Activated T-helper 1 cell treated with anti-CD3 and anti-CD28 coated beads, Interleukin-12 subunit alpha, Interleukin-12 subunit beta, Interleukin-2, Interleukin-4 antibody, amounts not matched to agents 30 ng/mL and 10 ng/mL and 1 ng/mL, durations not matched to agents 14 hours and 24 hours and 36 hours (primary cell): ENCODE measurements around the gene SYT17. TPM values are rescaled to one million over a fixed set of nuclear protein-coding genes. Genes with fewer than 3 reads are reported as not detected.

ENCODE experiments used
- DNase-seq: peaks from one replicate; pipeline ENCODE4 v3.0.0; 2021; ENCODE audit warnings: low spot score
- H3K27ac Mint-ChIP-seq: one replicate; pipeline ENCODE4 v1.8.0; 2021; ENCODE audit warnings: mild to moderate bottlenecking, mixed read lengths
- H3K27me3 Mint-ChIP-seq: one replicate; pipeline ENCODE4 v1.8.0; 2022; ENCODE audit warnings: mild to moderate bottlenecking, moderate library complexity, mixed read lengths; ENCODE audit not compliant: insufficient read depth
- H3K36me3 Mint-ChIP-seq: one replicate; pipeline ENCODE4 v1.8.0; 2021; ENCODE audit warnings: low read depth, mixed read lengths
- H3K4me1 Mint-ChIP-seq: one replicate; pipeline ENCODE4 v1.8.0; 2021; ENCODE audit warnings: low read depth, mixed read lengths
- H3K4me3 Mint-ChIP-seq: one replicate; pipeline ENCODE4 v1.8.0; 2021; ENCODE audit warnings: mild to moderate bottlenecking, moderate library complexity, mixed read lengths
- H3K9me3 Mint-ChIP-seq: one replicate; pipeline ENCODE4 v1.8.0; 2021; ENCODE audit warnings: mixed read lengths
- intact Hi-C: fragments of 100-400 bp; cut with micrococcal nuclease; formaldehyde crosslinking; loops from one replicate; pipeline ENCODE4 v1.15.1; 2024
- total RNA-seq: library from RNA; stranded (reverse); gene quantifications from 2 replicates; pipeline ENCODE4 v1.2.3, GENCODE V29; 2022

The SYT17 gene
- total RNA-seq, 1 donor from 2014 or later = 0.54 TPM

DNA sequence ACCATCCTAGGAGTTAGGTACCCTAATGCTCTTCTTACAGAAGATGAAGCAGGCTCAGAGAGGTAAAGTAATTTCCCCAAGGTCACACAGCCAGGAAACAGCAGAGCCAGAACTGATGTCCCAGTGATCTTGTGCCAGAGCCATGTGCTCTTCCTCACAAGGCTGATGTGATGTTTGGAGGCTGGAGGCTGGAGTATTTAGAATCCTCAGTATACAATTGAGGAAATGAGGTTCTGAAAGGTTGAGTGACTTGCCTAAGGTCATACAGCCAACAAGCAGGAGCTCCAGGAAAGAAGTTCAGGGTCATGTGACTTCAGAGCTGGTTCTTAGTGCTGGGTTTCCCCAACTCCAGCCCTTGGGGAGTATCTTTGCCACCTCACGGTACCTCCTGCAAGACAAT lies 35.8 kb upstream of the SYT17 start:
- H3K27me3 Mint-ChIP-seq = peaks cover 4% of the 10 kb centered on the region
- no peaks in the 10 kb centered on the region for H3K9me3 Mint-ChIP-seq
- H3K4me1 Mint-ChIP-seq = peaks cover 44% of the 10 kb centered on the region
- no peak overlapping the region for H3K4me3 Mint-ChIP-seq
- intact Hi-C loops = loop anchor here (5.0 kb wide), 1 partner anchor 35 kb away; the partner anchor contains the start of gene SYT17
- no peak for DNase-seq
- H3K27ac Mint-ChIP-seq = no peak overlapping the region
- H3K36me3 Mint-ChIP-seq = no peaks in the 10 kb centered on the region

DNA sequence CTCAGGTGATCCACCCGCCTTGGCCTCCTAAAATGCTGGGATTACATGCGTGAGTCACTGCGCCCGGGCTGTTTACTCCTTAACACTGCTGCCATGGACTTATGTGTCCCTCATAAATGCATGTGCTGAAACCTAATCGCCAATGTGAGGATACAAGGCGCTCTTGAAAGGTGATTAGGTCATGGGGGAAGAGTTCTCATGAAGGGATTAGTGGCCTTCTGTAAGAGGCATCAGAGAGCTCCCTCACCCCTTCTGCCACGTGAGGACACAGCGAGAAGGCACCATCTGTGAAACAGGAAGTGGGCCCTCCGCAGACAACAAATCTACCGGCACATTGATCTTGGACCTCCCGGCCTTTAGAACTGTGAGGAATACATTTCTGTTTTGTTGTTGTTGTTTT lies 35.1 kb upstream of the SYT17 start:
- Mint-ChIP-seq H3K27me3 (peaks cover 4% of the 10 kb centered on the region), H3K9me3 (no peaks in the 10 kb centered on the region)

DNA sequence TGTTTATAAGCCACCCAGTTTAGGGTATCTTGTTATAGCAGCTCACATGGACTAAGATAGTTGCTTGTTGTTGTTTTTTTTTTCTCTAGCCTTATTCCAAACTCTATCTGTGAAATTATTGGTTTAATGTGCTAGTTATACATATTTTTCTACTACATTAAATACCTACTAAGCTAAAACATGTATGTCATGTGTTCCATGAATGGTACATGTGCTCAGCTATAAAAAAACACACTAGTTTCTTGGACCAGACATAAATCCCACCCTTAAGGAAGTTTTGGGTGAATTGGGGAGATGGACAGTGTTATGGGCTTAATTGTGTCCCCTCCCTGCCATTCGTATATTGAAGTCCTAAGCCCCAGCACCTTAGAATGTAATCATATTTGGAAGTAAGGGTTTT lies 34.4 kb upstream of the SYT17 start:
- Mint-ChIP-seq H3K9me3 (no peaks in the 10 kb centered on the region), H3K36me3 (no peaks in the 10 kb centered on the region), H3K27me3 (peaks cover 4% of the 10 kb centered on the region), H3K27ac (no peak overlapping the region), H3K4me3 (no peak overlapping the region), H3K4me1 (peaks cover 37% of the 10 kb centered on the region)
- intact Hi-C loops = loop anchor here (5.0 kb wide), 1 partner anchor 34 kb away; the partner anchor contains the start of gene SYT17
- no peak for DNase-seq

More for the DNA sequence above, 35.1 kb upstream of the SYT17 start:
- no peak for DNase-seq
- intact Hi-C loops = loop anchor here (5.0 kb wide), 1 partner anchor 34 kb away; the partner anchor contains the start of gene SYT17
- Mint-ChIP-seq H3K4me3 (no peak overlapping the region), H3K36me3 (no peaks in the 10 kb centered on the region), H3K27ac (no peak overlapping the region), H3K4me1 (peaks cover 37% of the 10 kb centered on the region)

DNA sequence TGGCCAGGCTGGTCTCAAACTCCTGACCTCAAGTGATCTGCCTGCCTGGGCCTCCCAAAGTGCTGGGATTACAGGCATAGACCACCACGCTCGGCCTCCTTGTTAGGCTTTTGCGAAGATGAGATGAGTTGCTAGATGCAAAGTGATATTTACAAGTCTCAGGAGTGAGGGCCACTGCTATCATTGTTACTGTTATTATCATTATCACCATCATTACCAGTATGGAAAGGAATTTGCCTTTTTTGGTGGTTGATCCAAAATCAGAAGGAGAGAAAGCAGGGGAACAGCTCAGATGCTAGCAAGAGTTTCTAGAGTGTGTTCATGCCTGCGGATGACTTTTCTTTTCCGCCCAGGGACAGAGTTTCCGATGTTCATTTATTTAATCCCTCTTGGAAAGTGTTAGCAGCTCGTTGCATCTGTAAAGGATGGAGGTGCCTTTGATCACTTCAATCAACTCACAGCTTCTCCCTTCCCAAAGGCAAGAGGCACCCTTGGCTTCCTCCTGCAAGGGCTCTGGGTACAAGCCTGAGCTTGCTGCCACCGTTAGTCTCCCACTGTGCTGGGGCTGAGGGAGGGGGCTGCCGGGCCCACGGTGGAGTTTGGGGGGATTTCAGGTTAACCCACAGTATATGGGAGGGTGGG lies 32.7 kb upstream of the SYT17 start:
- Mint-ChIP-seq H3K4me3 (no peak overlapping the region), H3K9me3 (no peaks in the 10 kb centered on the region), H3K27ac (no peak overlapping the region), H3K36me3 (no peaks in the 10 kb centered on the region), H3K27me3 (peaks cover 8% of the 10 kb centered on the region), H3K4me1 (peaks cover 21% of the 10 kb centered on the region)
- intact Hi-C loops = no loop called here
- DNase-seq = no peak

DNA sequence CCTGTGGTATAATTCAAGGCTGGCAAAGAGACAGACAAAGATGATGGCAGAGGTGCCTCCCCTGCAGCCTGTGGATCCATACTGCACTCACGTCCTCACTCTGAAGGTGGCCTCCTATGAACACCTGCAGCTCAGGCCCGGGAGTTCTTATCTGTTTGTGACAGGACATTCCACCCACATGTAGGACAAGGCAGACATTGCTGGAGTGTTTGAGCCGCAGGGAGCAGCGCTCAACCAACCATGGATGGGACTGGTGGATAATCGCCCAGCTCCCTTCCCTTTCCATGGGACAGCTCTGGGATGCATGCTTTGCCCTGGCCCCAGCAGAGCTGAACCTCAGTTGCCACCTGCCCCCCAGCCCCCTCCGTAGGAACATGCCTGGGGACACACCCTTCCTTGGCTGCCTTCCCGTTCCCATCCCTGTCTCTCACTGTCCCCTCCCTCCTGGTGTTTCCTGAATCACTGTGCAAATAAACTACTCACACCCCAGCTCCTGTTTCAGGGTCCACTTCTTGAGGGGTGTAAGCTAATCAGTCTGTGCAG lies 32.1 kb upstream of the SYT17 start:
- Mint-ChIP-seq H3K36me3 (no peaks in the 10 kb centered on the region), H3K4me1 (peaks cover 14% of the 10 kb centered on the region), H3K27ac (no peak overlapping the region), H3K4me3 (no peak overlapping the region), H3K27me3 (peaks cover 12% of the 10 kb centered on the region), H3K9me3 (no peaks in the 10 kb centered on the region)
- no peak for DNase-seq
- intact Hi-C loops = no loop called here

DNA sequence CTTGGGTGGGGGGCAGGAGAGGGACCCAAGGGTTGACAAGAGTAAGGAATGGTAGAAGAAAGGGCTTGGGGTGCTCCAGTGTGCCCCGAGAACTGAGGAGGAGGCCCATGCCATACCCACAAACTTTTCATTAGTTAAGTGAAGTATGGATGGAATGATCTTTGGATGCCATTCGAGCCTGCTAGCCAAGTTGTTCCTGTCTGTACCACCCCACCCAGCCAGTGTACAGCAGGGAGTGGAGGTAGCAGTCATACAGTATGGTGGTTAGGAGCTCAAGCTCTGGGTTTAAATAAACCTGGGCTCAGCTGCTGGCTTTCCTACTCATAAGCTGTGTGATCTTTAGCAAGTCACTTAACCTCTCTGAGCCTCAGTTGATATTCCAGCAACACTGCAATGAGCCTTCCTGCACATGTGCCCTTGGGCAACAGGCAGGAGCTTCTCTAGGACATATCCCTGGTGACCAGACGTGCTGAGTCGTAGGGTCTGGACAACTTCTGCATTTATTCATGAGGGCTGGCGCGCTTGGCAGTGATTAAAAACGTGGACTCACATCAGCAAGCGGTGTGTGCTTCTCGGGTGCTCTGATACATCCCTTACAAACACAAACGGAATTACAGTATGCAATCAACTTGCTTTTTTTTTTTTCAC lies 31.4 kb upstream of the SYT17 start:
- Mint-ChIP-seq H3K27ac (no peak overlapping the region), H3K9me3 (no peaks in the 10 kb centered on the region), H3K4me3 (no peak overlapping the region), H3K27me3 (peaks cover 12% of the 10 kb centered on the region), H3K36me3 (no peaks in the 10 kb centered on the region), H3K4me1 (peaks cover 7% of the 10 kb centered on the region)
- intact Hi-C loops = no loop called here
- no peak for DNase-seq

DNA sequence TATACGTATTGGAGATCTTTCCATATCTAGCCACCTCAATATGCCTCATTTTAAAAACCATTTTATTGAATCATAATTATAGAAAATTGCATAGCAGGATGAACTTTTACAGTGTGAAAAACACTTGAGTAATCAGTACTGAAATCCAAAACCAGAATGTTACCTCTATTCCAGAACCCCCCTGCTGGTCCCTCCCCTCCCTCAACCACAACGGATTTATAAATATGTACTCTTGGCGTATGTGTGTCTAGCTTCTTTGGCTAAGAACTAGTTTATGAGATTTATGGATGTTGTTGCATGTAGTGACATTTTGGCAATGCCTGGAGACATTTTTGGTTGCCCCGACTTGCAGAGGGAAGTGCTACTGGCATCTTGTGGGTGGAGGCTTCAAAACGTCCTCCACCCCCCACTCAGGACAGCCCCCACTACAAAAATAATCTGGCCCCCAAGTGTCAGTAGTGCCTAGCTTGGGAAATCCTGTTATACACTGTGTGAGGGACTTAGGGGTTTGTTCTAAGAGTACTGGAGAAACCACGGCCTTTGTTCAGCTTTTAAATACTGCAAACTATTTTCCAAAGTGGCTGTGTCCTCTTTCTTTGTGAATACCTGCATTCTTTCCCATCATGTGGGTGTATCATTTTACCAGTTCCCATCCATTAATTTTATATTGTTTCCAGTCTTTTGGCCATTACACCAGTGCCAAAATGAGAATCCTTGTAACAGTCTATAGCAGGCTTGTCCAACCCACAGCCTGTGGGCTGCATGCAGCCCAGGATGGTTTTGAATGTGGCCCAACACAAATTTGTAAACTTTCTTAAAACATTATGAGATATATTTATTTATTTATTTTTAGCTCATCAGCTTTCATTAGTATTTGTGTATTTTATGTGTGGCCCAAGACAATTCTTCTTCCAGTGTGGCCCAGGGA lies 30.6 kb upstream of the SYT17 start:
- DNase-seq = no peak
- Mint-ChIP-seq H3K36me3 (no peaks in the 10 kb centered on the region), H3K27me3 (peaks cover 12% of the 10 kb centered on the region), H3K9me3 (no peaks in the 10 kb centered on the region), H3K4me3 (no peak overlapping the region), H3K27ac (no peak overlapping the region), H3K4me1 (no peaks in the 10 kb centered on the region)
- intact Hi-C loops = no loop called here

DNA sequence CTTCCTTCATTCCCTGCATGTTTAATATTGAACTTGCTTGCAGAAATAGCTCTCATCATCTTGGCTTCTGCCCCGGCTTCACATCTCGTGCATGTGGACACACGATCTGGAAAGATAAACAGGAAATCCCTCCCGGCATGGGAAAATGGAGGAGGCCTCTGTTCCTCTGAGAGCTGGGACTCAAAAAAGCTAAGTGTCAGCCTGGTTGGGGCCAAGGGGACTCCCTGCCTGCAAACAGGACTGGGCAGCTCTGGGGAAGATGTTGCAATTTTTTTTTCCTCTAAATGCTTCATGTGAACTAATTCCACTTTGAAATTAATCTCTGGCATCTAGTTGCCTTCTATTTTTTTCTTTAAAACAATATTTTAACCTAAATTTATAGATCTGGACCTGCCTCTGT lies 29.4 kb upstream of the SYT17 start:
- H3K4me1 Mint-ChIP-seq = no peaks in the 10 kb centered on the region
- intact Hi-C loops = no loop called here
- DNase-seq = no peak
- no peak overlapping the region for H3K4me3 Mint-ChIP-seq
- no peaks in the 10 kb centered on the region for H3K9me3 Mint-ChIP-seq
- no peaks in the 10 kb centered on the region for H3K36me3 Mint-ChIP-seq
- peaks cover 13% of the 10 kb centered on the region for H3K27me3 Mint-ChIP-seq
- no peak overlapping the region for H3K27ac Mint-ChIP-seq

DNA sequence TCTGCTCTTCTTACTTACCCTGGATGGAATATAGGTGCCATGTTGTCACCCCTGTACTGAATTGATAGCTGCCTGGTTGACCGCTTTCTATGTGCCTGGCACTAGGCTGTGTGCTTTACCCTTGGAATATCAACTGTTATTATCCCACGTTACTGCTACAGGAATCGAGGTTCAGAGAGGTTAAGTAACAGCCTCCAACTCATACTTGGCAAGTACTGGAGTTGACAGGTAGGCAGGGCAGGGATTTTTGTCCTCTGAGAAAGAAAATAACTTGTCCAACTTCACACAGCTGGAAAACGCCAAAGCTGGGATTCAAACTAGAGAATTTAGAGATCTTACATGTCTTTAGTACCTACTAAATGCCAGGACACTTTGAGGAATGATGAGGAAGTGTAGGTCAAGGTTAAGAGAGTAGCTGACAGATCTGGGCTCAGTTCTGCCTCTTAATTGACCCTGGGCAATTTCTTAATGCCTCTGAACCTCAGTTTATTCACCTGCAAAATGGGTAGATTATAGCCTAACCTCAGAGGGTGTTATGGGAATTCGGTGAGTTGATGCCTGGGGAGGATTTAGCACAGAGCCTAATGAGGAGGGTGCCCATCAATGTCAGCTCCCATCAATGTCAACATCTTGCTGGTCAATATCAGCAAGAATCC lies 28.5 kb upstream of the SYT17 start:
- Mint-ChIP-seq H3K27ac (no peak overlapping the region), H3K4me1 (no peaks in the 10 kb centered on the region), H3K36me3 (no peaks in the 10 kb centered on the region), H3K9me3 (no peaks in the 10 kb centered on the region), H3K27me3 (peaks cover 15% of the 10 kb centered on the region), H3K4me3 (no peak overlapping the region)
- intact Hi-C loops = no loop called here
- no peak for DNase-seq

DNA sequence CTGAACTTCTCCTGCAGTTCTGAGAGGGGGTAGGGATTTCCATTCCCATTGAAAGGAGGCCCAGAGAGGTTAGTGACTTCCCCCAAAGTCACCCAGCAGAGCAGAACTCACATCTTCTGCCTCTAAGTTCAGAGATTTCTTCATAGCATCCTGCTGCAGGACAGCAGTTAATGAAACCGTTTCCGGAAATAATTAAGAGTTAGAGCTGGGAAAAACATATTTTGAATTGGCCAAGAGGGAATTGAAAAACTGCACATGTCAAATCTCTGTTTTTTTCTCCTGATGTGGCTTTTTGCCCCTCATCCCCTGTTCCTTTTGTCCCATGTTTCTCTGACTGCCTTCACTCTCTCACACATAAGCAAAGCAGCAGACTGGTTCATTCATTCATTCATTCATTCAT lies 27.6 kb upstream of the SYT17 start:
- DNase-seq = no peak
- Mint-ChIP-seq H3K27me3 (peaks cover 15% of the 10 kb centered on the region), H3K4me3 (no peak overlapping the region), H3K27ac (no peak overlapping the region), H3K4me1 (no peaks in the 10 kb centered on the region), H3K9me3 (no peaks in the 10 kb centered on the region), H3K36me3 (no peaks in the 10 kb centered on the region)
- intact Hi-C loops = no loop called here

DNA sequence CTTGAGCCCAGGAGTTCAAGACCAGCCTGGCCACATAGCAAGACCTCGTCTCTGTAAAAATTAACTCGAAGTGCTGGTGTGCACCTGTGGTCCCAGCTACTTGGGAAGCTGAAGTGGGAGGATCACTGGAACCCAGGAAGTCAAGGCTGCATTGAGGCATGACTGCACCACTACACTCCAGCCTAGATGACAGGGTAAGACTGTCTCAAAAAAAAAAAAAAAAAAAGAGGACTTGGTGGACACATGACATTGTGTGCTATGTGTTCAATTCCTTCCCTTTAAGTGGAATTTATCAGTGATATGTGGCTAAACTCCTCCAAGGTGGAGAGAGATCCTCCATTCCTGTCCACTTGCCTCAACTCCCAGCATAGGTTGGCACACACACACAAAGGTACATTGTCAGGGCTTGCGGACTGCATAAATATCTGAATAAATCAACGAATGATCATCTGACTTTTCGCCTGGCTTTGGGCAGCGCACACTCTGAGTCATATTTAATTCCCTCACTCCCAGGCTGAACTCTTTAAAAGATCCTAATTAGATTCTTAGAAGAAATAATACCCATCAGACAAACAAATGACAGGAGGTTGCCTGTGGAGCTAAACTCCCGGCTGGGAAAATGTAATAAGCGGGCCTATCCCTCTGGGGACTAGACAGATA lies 25.0 kb upstream of the SYT17 start:
- no peak overlapping the region for H3K27ac Mint-ChIP-seq
- peaks cover 14% of the 10 kb centered on the region for H3K27me3 Mint-ChIP-seq
- peaks cover 5% of the 10 kb centered on the region for H3K9me3 Mint-ChIP-seq
- no peaks in the 10 kb centered on the region for H3K36me3 Mint-ChIP-seq
- no peak overlapping the region for H3K4me3 Mint-ChIP-seq
- intact Hi-C loops = no loop called here
- DNase-seq = no peak
- H3K4me1 Mint-ChIP-seq = no peaks in the 10 kb centered on the region

DNA sequence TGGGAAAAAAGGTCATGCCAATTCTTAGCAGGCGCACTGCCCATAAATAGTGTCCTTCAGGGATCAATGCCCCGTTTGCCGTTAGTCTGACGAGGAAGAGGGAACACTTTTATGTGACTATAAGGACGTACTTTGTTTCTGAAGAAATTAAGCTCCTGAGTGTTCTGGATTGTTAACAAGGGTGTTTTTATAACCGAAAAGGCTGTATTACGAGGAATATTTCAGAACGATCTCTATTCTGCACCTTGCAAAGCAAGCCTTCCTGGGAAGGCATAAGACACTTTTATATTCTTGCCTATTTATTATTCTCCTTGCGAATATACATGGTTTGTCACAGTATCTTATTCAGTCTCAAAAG lies 24.5 kb upstream of the SYT17 start:
- H3K27ac Mint-ChIP-seq = no peak overlapping the region
- H3K27me3 Mint-ChIP-seq = peaks cover 14% of the 10 kb centered on the region
- intact Hi-C loops = no loop called here
- peaks cover 9% of the 10 kb centered on the region for H3K9me3 Mint-ChIP-seq
- DNase-seq = no peak
- H3K4me1 Mint-ChIP-seq = no peaks in the 10 kb centered on the region
- no peak overlapping the region for H3K4me3 Mint-ChIP-seq
- H3K36me3 Mint-ChIP-seq = no peaks in the 10 kb centered on the region
